Keratinocyte (primary cell): ENCODE data around the gene ADGRL3.

ENCODE experiments used
- EZH2 ChIP-seq: IDR thresholded peaks from one replicate; pipeline ENCODE4 v1.6.1; 2012; ENCODE audit warnings: inconsistent platforms, mild to moderate bottlenecking, low read length, moderate library complexity
- TF ChIP-seq, protein P1 (sequence below), 3 experiments: IDR thresholded peaks in 1 of 3; conservative IDR thresholded peaks in 1 of 3; optimal IDR thresholded peaks in 1 of 3; 2 replicates in 2 of 3; 3 replicates in 1 of 3; pipeline versions ENCODE3 to v1.5.1; 2011; ENCODE audit warnings: low read length in 3 of 3, mild to moderate bottlenecking in 3 of 3, moderate library complexity in 2 of 3, control low read depth in 1 of 3, inconsistent platforms in 1 of 3; ENCODE audit not compliant: insufficient read depth in 2 of 3; ENCODE audit errors: extremely low read depth in 1 of 3

DNA sequence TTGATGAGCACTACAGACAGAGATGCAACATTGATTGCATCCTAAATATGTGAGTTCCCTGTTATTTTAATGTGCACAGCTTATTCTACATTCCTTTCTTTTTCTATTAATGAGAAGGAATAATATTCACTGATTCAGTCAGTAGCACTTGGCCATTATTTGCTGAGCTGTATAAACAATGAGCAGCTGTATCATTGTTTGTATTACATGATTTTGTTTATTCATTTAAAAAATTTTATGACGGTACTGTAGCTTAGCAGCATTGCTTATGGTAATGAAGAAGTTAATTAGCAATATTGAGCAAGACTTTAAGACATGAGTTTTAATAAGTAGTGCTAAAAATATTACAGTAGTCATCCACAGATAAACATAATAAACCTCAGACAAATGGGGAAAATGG is 582.0 kb downstream of the ADGRL3 start:
- TF ChIP-seq EZH2: no peak
- TF ChIP-seq, protein P1, sequence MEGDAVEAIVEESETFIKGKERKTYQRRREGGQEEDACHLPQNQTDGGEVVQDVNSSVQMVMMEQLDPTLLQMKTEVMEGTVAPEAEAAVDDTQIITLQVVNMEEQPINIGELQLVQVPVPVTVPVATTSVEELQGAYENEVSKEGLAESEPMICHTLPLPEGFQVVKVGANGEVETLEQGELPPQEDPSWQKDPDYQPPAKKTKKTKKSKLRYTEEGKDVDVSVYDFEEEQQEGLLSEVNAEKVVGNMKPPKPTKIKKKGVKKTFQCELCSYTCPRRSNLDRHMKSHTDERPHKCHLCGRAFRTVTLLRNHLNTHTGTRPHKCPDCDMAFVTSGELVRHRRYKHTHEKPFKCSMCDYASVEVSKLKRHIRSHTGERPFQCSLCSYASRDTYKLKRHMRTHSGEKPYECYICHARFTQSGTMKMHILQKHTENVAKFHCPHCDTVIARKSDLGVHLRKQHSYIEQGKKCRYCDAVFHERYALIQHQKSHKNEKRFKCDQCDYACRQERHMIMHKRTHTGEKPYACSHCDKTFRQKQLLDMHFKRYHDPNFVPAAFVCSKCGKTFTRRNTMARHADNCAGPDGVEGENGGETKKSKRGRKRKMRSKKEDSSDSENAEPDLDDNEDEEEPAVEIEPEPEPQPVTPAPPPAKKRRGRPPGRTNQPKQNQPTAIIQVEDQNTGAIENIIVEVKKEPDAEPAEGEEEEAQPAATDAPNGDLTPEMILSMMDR (optimal IDR thresholded peaks at IDR 0.05 in 1 of 3, IDR thresholded peaks at IDR 0.05 in 1 of 3, conservative IDR thresholded peaks at IDR 0.05 in 1 of 3; ENCODE audit: extremely low read depth in 1 of 3, insufficient read depth in 2 of 3, low read length in 3 of 3): no peak
